GM08714 (cell line): Measurements from ENCODE around the gene PPIG.

Experiments
- H3K4me3 ChIP-seq: fragments of 200-500 bp; sonication (Bioruptor generic); 2 replicates; pipeline ENCODE4 v1.5.1; 2014; ENCODE audit warnings: mild to moderate bottlenecking, low read length, inconsistent platforms
- ZNF274 ChIP-seq: IDR thresholded peaks from 2 replicates; pipeline ENCODE4 v1.6.1; 2012; ENCODE audit warnings: mild to moderate bottlenecking, low read depth, low read length

The PPIG gene

GRCh38 chr2:169690958-169691357, 106.8 kb downstream of the PPIG start:
- no peak for TF ChIP-seq ZNF274
- H3K4me3 ChIP-seq = no peak overlapping the region
